Cortex of kidney (tissue), 1 donor: Measurements from ENCODE around the gene SNRPA.
"Not testable (repeated sequence)": the region's sequence is repeated elsewhere in the genome, so short reads cannot be mapped to it uniquely, and the experiment has no call there.

Experiments used
- DNase-seq: peaks from one replicate; lab custom pipeline; 2025; lab: John Stamatoyannopoulos, UW

The SNRPA gene

GRCh38 chr19:40745402-40745780 is 5.6 kb upstream of the SNRPA start:
- no peak for DNase-seq

GRCh38 chr19:40747536-40747935 is 3.5 kb upstream of the SNRPA start:
- DNase-seq, result no peak

DNA sequence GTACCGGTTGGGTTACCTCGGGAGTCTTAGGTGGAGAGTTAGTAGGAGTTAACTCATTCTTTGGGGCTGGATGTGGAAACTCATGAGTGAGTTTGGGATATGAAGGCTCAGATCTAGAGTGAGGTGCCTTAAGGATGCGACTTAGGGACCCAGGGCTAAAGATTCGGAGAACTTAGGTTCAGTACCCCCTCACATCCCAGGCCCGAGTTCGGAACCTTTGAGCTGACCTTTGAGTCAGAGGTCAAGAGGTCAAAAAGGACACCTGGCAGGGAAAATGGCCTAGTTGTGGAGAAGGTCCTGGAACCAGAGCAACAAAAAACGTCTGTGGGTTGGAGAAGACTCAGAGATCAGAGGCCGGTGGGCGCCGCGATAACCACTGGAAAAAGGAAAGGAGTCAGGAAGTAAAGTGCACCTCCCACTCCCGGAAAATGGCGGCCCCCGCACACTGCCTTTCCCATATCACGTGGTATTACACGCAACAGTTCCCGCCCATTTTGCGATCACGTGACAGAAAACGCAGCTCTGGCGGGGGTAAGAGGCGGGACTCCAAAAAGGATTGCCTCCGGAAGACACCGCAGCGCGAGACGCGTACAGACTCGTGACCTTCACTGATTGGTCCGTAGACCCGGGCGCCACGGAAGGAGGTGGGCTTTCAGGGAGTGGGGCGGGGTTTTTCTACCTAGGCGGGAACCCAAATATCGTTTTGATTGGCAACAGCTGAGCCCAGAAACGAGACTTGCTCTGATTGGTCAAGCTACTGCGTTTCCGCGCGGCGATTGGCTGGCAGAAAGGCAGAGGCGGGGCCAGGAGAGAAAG is 737 bp upstream of the SNRPA start, which contains the start of gene ACTMAP:
Gene ACTMAP, minus strand, starts transcription at position 420 of the 816 bp plus-strand sequence. CDS start 674 bp downstream, outside the sequence.
- peak; percentile 85 for DNase-seq

GRCh38 chr19:40752257-40752781 is 1.3 kb downstream of the SNRPA start:
- no peak for DNase-seq

DNA sequence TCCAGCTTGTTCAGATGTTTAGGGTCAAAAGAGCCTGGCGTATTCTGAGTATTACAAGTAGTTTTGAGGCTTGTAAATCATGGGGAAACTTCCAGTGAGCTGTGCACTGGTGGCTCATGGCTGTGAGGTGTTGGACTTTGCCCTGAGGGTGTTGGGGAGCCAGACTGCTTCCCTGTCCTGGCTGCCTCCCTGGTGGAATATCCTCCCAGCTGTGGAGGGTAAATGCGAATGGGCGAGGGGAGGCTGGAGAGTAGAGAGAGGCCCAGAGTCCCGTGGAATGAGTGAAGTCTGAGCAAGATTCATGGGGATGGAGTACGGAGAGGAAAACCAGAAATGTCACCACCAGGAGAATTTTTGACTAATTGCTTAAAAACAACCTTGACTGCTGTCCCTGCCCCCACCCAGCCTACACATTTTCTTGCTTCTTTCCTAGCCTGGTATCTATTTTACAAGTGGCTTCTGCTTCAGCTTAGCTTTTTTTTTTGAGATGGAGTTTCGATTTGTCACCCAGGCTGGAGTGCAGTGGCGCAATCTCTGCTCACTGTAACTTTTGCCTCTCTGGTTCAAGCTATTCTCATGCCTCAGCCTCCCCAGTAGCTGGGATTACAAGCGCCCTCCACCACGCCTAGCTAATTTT is 3.7 kb downstream of the SNRPA start:
- no peak for DNase-seq

- no peak for DNase-seq
Measured at GRCh38 chr19:40755248-40755624, 4.2 kb downstream of the SNRPA start.

GRCh38 chr19:40755791-40756190 is 4.8 kb downstream of the SNRPA start:
- no peak for DNase-seq

GRCh38 chr19:40756502-40757110 is 5.6 kb downstream of the SNRPA start:
- DNase-seq, result no peak

GRCh38 chr19:40758491-40758890 is 7.5 kb downstream of the SNRPA start:
- no peak for DNase-seq

DNA sequence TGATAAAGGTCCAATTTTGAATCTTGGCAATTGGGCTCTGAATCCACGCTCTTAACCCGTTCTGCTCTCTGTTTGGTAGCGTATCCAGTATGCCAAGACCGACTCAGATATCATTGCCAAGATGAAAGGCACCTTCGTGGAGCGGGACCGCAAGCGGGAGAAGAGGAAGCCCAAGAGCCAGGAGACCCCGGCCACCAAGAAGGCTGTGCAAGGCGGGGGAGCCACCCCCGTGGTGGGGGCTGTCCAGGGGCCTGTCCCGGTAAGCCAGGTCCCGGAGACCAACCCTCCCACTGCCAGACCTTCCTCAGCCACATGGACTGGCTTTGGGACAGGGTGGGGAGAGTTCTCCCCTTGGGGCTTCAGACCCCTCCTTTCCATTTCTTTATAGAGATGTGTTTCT is 8.3 kb downstream of the SNRPA start:
- DNase-seq, result no peak

GRCh38 chr19:40762754-40763470 is 11.9 kb downstream of the SNRPA start:
- no peak for DNase-seq

DNA sequence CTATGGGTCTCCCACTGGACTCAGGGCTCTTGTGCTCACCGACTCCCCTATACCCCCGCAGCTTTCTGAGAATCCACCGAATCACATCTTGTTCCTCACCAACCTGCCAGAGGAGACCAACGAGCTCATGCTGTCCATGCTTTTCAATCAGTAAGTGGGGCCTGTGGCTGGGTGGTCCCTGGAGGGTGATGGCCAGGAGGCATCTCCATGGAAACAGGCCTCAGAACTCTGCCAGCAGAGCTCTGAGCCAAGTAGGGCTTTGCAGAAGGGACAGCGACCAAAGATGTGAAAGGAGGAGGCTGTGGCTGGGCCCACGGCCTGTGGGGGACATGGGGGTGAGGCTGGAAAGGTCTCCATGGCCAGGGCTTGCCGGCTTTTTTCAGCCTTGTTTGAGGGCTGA is 12.5 kb downstream of the SNRPA start:
- no peak for DNase-seq

DNA sequence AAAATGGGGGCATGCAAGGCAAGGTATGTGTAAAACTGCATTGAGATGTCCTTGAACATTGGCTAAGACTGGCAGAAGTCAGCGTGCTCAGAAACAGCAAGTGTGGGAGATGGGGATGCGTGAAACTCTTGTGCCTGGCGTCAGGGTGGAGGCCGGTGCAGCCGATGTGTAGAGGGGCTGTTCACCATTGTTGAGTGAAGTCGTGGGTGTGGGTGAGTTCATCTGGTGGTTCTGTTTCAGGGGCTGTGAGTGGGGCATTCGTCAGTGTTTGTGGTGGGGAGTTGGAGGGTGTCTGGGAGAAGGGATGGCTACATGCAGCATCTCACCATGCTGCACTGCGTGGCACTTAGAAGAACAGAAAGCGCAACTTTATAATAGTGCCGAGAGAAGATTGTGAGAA is 13.0 kb downstream of the SNRPA start:
- no peak for DNase-seq

DNA sequence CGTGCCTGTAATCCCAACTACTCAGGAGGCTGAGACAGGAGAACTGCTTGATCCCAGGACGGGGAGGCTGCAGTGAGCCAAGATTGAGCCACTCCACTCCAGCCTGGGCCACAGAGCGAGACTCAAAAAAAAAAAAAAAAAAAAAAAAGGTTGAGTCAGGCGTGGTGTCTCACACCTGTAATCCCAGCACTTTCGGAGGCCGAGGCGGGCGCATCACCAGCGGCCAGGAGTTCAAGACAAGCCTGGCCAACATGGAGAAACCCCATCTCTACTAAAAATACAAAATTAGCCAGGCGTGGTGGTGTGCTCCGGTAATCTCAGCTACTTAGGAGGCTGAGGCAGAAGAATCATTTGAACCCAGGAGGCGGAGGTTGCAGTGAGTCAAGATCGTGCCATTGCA is 15.4 kb downstream of the SNRPA start:
- DNase-seq, result not testable (repeated sequence)

DNA sequence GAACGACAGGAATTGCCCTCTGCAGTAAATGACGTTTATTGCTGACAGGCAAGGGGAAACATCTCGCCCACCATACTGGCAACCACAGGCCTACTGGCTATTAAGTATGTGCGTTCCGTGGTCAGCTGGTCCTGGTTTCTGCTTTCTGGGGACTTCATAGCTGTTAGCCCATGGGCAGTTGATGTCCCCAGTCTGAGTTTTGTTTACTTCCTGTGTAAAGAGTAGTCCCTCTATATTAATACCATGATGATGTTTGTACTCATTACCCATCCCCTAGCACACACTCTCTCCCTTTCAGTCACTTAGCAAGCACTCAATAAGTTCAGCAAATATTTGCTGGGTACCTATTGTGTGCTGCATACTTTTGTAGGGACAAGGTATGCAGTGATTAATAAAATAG is 17.9 kb downstream of the SNRPA start:
- no peak for DNase-seq

GRCh38 chr19:40771101-40771862 is 20.3 kb downstream of the SNRPA start:
- DNase-seq, result not testable (repeated sequence)

DNA sequence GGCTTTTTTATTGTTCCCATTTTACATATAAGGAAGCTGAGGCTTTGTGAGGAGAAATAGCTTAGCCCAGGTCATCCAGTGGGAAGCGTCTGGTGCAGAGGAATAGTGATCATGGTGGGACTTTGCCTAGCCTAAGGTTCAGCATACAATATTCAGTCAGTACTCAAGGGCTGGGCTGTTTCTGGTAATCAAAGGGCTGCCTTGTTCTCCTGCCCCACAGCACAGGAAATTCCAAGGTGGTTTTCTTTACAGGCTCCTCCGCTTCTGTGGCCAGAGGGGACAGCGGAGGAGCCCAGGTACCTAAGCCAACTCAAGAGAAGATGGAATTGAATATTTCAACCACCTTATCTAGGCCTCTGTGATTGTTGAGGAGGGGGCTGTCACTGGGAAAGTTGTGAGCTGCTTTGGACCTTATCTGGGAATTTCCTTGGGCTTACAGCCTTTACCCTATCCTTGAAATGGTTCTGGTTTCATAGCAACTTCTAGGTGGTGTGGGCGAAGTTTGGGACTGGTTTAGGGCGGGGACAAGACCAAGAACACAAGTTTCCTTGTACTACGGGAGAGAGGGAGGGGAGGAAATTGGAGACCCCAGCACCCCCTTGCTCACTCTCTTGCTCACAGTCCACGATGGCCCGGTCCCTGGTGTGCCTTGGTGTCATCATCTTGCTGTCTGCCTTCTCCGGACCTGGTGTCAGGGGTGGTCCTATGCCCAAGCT is 24.1 kb downstream of the SNRPA start, which contains the start of gene MIA:
Gene MIA, plus strand, starts transcription at position 606 of the 716 bp plus-strand sequence. Its CDS starts 22 bp downstream, at position 628.
- DNase-seq, result no peak

DNA sequence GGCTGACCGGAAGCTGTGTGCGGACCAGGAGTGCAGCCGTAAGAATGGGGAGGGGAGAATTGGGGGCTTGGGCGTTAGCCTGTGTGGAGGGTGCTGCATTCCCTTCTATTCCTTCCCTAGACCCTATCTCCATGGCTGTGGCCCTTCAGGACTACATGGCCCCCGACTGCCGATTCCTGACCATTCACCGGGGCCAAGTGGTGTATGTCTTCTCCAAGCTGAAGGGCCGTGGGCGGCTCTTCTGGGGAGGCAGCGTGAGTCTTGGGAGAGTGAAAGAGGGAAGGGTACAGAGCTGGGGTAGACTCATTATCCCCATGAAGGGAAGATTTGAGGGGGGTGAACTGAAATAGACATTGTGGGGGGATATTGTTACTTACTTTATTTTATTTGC is 24.6 kb downstream of the SNRPA start:
- no peak for DNase-seq

- no peak for DNase-seq
Measured at GRCh38 chr19:40776364-40776763, 25.4 kb downstream of the SNRPA start.

DNA sequence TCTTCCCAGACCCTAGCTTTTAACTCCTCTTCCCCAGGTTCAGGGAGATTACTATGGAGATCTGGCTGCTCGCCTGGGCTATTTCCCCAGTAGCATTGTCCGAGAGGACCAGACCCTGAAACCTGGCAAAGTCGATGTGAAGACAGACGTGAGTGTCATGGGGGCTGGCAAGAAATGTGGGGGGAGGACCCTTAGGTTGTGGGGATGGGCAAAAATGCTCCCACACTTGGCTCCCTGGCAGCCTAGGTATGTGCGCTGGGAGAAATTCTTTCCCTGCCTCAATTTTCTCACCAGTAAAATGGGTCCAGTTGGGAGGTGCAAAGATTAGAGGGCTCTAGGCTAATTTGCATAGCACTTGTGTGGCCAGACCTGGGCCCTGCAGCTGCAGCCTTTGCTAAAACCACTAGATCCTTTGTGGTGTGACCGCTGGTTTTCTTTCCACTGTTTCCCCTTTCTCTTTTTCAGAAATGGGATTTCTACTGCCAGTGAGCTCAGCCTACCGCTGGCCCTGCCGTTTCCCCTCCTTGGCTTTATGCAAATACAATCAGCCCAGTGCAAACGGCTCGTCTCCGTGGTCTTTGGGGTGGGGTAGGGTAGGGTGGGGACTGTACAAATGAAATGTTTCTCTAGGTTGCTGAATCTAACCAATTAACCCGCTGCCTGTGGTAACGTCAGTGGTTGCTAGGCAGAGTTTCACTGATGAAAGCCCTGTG is 26.1 kb downstream of the SNRPA start:
- no peak for DNase-seq
